Measurements from ENCODE around the gene GPLD1. TPM values are rescaled to one million over a fixed set of nuclear protein-coding genes. Genes with fewer than 3 reads are reported as not detected.
A peak's percentile ranks its signal among the peaks of the same experiment; 100 is the strongest.
"Not testable (repeated sequence)": the region's sequence is repeated elsewhere in the genome, so short reads cannot be mapped to it uniquely, and the experiment has no call there.

Gene GPLD1
- total and polyA plus RNA-seq, 2 donors from 2014 or later, result 0.41 to 0.94 TPM

- Histone ChIP-seq H3K36me3 (ENCODE audit: control insufficient read depth in 2 of 3, insufficient read depth in 3 of 3, low read length in 3 of 3) (no peaks in the 10 kb centered on the region), H3K4me3 (ENCODE audit: low read length in 3 of 3) (no peak overlapping the region), H3K27ac (ENCODE audit: low read depth in 2 of 2, low read length in 2 of 2) (no peak overlapping the region), H3K9ac (ENCODE audit: low read length in 3 of 3) (no peak overlapping the region), H3K4me1 (ENCODE audit: control insufficient read depth in 2 of 3, insufficient read depth in 2 of 3, low read depth in 1 of 3, low read length in 3 of 3) (no peaks in the 10 kb centered on the region), H3K9me3 (ENCODE audit: control insufficient read depth in 2 of 3, insufficient read depth in 1 of 3, low read length in 3 of 3) (no peaks in the 10 kb centered on the region), H3K27me3 (ENCODE audit: control insufficient read depth, insufficient read depth, low read length) (no peaks in the 10 kb centered on the region)
- DNase-seq, result peak in 1 of 5 donors; percentile 17
- TF ChIP-seq CTCF (IDR thresholded peaks at IDR 0.05; ENCODE audit: borderline replicate concordance, extremely low read depth, insufficient read depth), result peak; percentile 37
- FAIRE-seq, result no peak
- intact Hi-C loops (cut with DNase I), result no loop called here
Observed at GRCh38 chr6:24520929-24521546, 31.7 kb upstream of the GPLD1 start.

- no peak for FAIRE-seq
- Histone ChIP-seq H3K27ac (ENCODE audit: low read depth in 2 of 2, low read length in 2 of 2) (no peak overlapping the region), H3K27me3 (ENCODE audit: control insufficient read depth, insufficient read depth, low read length) (no peaks in the 10 kb centered on the region), H3K4me1 (ENCODE audit: control insufficient read depth in 2 of 3, insufficient read depth in 2 of 3, low read depth in 1 of 3, low read length in 3 of 3) (no peaks in the 10 kb centered on the region), H3K36me3 (ENCODE audit: control insufficient read depth in 2 of 3, insufficient read depth in 3 of 3, low read length in 3 of 3) (peaks cover 0 to 18% (median 2%) of the 10 kb centered on the region in 3 donors), H3K4me3 (ENCODE audit: low read length in 3 of 3) (no peak overlapping the region), H3K9ac (ENCODE audit: low read length in 3 of 3) (no peak overlapping the region), H3K9me3 (ENCODE audit: control insufficient read depth in 2 of 3, insufficient read depth in 1 of 3, low read length in 3 of 3) (no peaks in the 10 kb centered on the region)
- no peak for TF ChIP-seq CTCF (IDR thresholded peaks at IDR 0.05; ENCODE audit: borderline replicate concordance, extremely low read depth, insufficient read depth)
- DNase-seq, result peak in 2 of 5 donors; percentile 19 to 26
- intact Hi-C loops (cut with DNase I), result no loop called here
Observed at GRCh38 chr6:24517659-24518543, 28.5 kb upstream of the GPLD1 start.

- TF ChIP-seq CTCF (IDR thresholded peaks at IDR 0.05; ENCODE audit: borderline replicate concordance, extremely low read depth, insufficient read depth), result no peak
- no peak overlapping the region for H3K4me3 ChIP-seq (ENCODE audit: low read length in 3 of 3)
- no peak overlapping the region for H3K9ac ChIP-seq (ENCODE audit: low read length in 3 of 3)
- H3K4me1 ChIP-seq (ENCODE audit: control insufficient read depth in 2 of 3, insufficient read depth in 2 of 3, low read depth in 1 of 3, low read length in 3 of 3), result no peaks in the 10 kb centered on the region
- DNase-seq (no peak), FAIRE-seq (no peak)
- H3K27ac ChIP-seq (ENCODE audit: low read depth in 2 of 2, low read length in 2 of 2), result no peak overlapping the region
- peaks cover 0 to 18% (median 2%) of the 10 kb centered on the region in 3 donors for H3K36me3 ChIP-seq (ENCODE audit: control insufficient read depth in 2 of 3, insufficient read depth in 3 of 3, low read length in 3 of 3)
- intact Hi-C loops (cut with DNase I), result no loop called here
- no peaks in the 10 kb centered on the region for H3K27me3 ChIP-seq (ENCODE audit: control insufficient read depth, insufficient read depth, low read length)
- H3K9me3 ChIP-seq (ENCODE audit: control insufficient read depth in 2 of 3, insufficient read depth in 1 of 3, low read length in 3 of 3), result no peaks in the 10 kb centered on the region
Observed at GRCh38 chr6:24513602-24514001, 24.2 kb upstream of the GPLD1 start.

GRCh38 chr6:24511976-24512375, 22.6 kb upstream of the GPLD1 start:
- H3K27ac ChIP-seq (ENCODE audit: low read depth in 2 of 2, low read length in 2 of 2); H3K9me3 ChIP-seq (ENCODE audit: control insufficient read depth in 2 of 3, insufficient read depth in 1 of 3, low read length in 3 of 3); intact Hi-C loops (cut with DNase I); H3K4me3 ChIP-seq (ENCODE audit: low read length in 3 of 3); FAIRE-seq; H3K9ac ChIP-seq (ENCODE audit: low read length in 3 of 3); H3K27me3 ChIP-seq (ENCODE audit: control insufficient read depth, insufficient read depth, low read length); H3K4me1 ChIP-seq (ENCODE audit: control insufficient read depth in 2 of 3, insufficient read depth in 2 of 3, low read depth in 1 of 3, low read length in 3 of 3): not testable (repeated sequence)
- peak in 1 of 5 donors; percentile 4 for DNase-seq
- peaks cover 1 to 18% (median 2%) of the 10 kb centered on the region in 3 donors for H3K36me3 ChIP-seq (ENCODE audit: control insufficient read depth in 2 of 3, insufficient read depth in 3 of 3, low read length in 3 of 3)
